Ishikawa (cell line): ENCODE measurements around the gene ZIC3.

Source experiments
- CEBPB ChIP-seq: IDR thresholded peaks from 2 replicates; pipeline ENCODE4 v1.6.1; 2012
- CREB1 ChIP-seq: IDR thresholded peaks from 2 replicates; pipeline ENCODE4 v1.6.1; 2012; ENCODE audit warnings: low read depth
- EGR1 ChIP-seq: IDR thresholded peaks from 2 replicates; pipeline ENCODE4 v1.6.1; 2012
- EP300 ChIP-seq: IDR thresholded peaks from 2 replicates; pipeline ENCODE4 v1.6.1; 2012; ENCODE audit warnings: borderline replicate concordance
- FOXM1 ChIP-seq: IDR thresholded peaks from 2 replicates; pipeline ENCODE4 v1.6.1; 2012; ENCODE audit warnings: low read depth, borderline replicate concordance
- MAX ChIP-seq: IDR thresholded peaks from 2 replicates; pipeline ENCODE4 v1.6.1; 2012
- NFIC ChIP-seq: IDR thresholded peaks from 2 replicates; pipeline ENCODE4 v1.6.1; 2012
- RAD21 ChIP-seq: IDR thresholded peaks from 2 replicates; pipeline ENCODE4 v1.6.1; 2012; ENCODE audit warnings: low read depth
- REST ChIP-seq: IDR thresholded peaks from 2 replicates; pipeline ENCODE4 v1.6.1; 2012; ENCODE audit warnings: low read depth, mild to moderate bottlenecking
- TAF1 ChIP-seq: IDR thresholded peaks from 2 replicates; pipeline ENCODE4 v1.6.1; 2012; ENCODE audit warnings: low read depth, mild to moderate bottlenecking
- TCF12 ChIP-seq: IDR thresholded peaks from 2 replicates; pipeline ENCODE4 v1.6.1; 2012; ENCODE audit warnings: low read depth
- TEAD4 ChIP-seq: IDR thresholded peaks from 2 replicates; pipeline ENCODE4 v1.6.1; 2012
- USF1 ChIP-seq: IDR thresholded peaks from 2 replicates; pipeline ENCODE4 v1.6.1; 2012
- YY1 ChIP-seq: IDR thresholded peaks from 2 replicates; pipeline ENCODE4 v1.6.1; 2012; ENCODE audit warnings: low read depth
- ZBTB7A ChIP-seq: IDR thresholded peaks from 2 replicates; pipeline ENCODE4 v1.6.1; 2012; ENCODE audit warnings: low read depth

ZIC3 gene

GRCh38 chrX:137565318-137565904, 516 bp upstream of the ZIC3 start:
- TF ChIP-seq CEBPB, result no peak
- TF ChIP-seq NFIC, result no peak
- TF ChIP-seq REST, result no peak
- no peak for TF ChIP-seq FOXM1
- TF ChIP-seq EP300, result no peak
- no peak for TF ChIP-seq YY1
- no peak for TF ChIP-seq TAF1
- no peak for TF ChIP-seq TEAD4
- TF ChIP-seq USF1, result no peak
- no peak for TF ChIP-seq CREB1
- no peak for TF ChIP-seq TCF12
- TF ChIP-seq MAX, result no peak
- no peak for TF ChIP-seq ZBTB7A
- TF ChIP-seq EGR1, result no peak

GRCh38 chrX:137566746-137567679, 1.1 kb downstream of the ZIC3 start:
- no peak for TF ChIP-seq CEBPB
- TF ChIP-seq YY1, result no peak
- no peak for TF ChIP-seq TAF1
- no peak for TF ChIP-seq TEAD4
- no peak for TF ChIP-seq RAD21
- TF ChIP-seq ZBTB7A, result no peak
- no peak for TF ChIP-seq EP300
- no peak for TF ChIP-seq USF1
- TF ChIP-seq NFIC, result no peak
- no peak for TF ChIP-seq FOXM1

- no peak for TF ChIP-seq YY1
- no peak for TF ChIP-seq TCF12
- no peak for TF ChIP-seq FOXM1
- no peak for TF ChIP-seq CREB1
These were observed 1.8 kb downstream of the ZIC3 start for GRCh38 chrX:137567682-137568232.

GRCh38 chrX:137568741-137569469, 3.0 kb downstream of the ZIC3 start:
- TF ChIP-seq FOXM1, result no peak
- TF ChIP-seq EGR1, result no peak
- TF ChIP-seq MAX, result no peak
- TF ChIP-seq TEAD4, result no peak
- no peak for TF ChIP-seq USF1
- TF ChIP-seq NFIC, result no peak
- no peak for TF ChIP-seq YY1
- no peak for TF ChIP-seq RAD21
- no peak for TF ChIP-seq CREB1
- no peak for TF ChIP-seq TAF1
- no peak for TF ChIP-seq REST
- no peak for TF ChIP-seq CEBPB
